Activated CD4-positive, alpha-beta T cell treated with anti-CD3 and anti-CD28 coated beads for 36 hours (primary cell): ENCODE results near the gene ATG10. TPM values are rescaled to one million over a fixed set of nuclear protein-coding genes. Genes with fewer than 3 reads are reported as not detected.

Source experiments
- total RNA-seq, 2 experiments: library from RNA; stranded (reverse); gene quantifications; one replicate each; pipeline ENCODE4 v1.2.3, GENCODE V29; 2021

The ATG10 gene
- total RNA-seq, 2 experiments from 2014 or later: 4.7 to 8.1 TPM

Other genes with a start within 250 kb of the ATG10 start
- 10 to 100 TPM; 16.9 to 21.4 TPM for gene SSBP2, start 220.9 kb upstream of the ATG10 start, total RNA-seq